Loucy (cell line): ENCODE measurements around the gene ICE1.

Source experiments
- EZH2phosphoT487 ChIP-seq: fragments of 200-600 bp; IDR thresholded peaks from 2 replicates; pipeline ENCODE4 v1.6.1; 2018; ENCODE audit warnings: antibody characterized with exemption, mild to moderate bottlenecking, moderate library complexity, borderline replicate concordance
- TF ChIP-seq, protein P1 (sequence below): fragments of 200-600 bp; sonication (generic); conservative IDR thresholded peaks from 2 replicates; pipeline ENCODE4 v1.5.1; 2014; ENCODE audit warnings: mild to moderate bottlenecking, antibody characterized with exemption, low read length

DNA sequence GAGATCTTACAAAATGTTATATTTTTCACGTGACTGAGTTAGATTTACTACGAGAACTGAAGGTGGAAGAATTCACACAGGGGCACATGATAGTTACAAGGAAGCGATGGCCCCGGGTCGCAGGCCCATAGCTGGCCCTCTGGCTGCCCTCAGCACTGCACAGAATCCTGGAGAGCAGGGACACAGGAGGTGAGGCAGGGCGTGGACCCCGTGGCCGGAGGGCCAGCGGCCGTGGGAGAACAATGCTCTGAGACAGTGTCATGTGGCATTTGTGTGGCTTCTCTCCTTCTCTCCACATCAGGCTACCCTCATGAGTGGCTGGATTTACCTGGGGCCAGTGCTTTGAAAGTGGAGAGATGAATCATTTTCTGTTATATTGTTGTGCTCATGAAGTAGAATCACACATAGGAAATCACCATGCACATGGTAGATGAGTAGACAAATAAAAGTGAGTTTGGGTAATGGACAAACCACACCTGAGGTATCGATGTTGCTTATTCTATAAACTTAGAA is 89.5 kb downstream of the ICE1 start:
- TF ChIP-seq, protein P1, sequence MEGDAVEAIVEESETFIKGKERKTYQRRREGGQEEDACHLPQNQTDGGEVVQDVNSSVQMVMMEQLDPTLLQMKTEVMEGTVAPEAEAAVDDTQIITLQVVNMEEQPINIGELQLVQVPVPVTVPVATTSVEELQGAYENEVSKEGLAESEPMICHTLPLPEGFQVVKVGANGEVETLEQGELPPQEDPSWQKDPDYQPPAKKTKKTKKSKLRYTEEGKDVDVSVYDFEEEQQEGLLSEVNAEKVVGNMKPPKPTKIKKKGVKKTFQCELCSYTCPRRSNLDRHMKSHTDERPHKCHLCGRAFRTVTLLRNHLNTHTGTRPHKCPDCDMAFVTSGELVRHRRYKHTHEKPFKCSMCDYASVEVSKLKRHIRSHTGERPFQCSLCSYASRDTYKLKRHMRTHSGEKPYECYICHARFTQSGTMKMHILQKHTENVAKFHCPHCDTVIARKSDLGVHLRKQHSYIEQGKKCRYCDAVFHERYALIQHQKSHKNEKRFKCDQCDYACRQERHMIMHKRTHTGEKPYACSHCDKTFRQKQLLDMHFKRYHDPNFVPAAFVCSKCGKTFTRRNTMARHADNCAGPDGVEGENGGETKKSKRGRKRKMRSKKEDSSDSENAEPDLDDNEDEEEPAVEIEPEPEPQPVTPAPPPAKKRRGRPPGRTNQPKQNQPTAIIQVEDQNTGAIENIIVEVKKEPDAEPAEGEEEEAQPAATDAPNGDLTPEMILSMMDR = no peak
- no peak for TF ChIP-seq EZH2phosphoT487
